Posterior vena cava (tissue), 2 donors: ENCODE results near the gene AKR1C8. TPM values are rescaled to one million over a fixed set of nuclear protein-coding genes. Genes with fewer than 3 reads are reported as not detected.
"Not testable (repeated sequence)": the region's sequence is repeated elsewhere in the genome, so short reads cannot be mapped to it uniquely, and the experiment has no call there.

ENCODE experiments used
- DNase-seq: peaks from one replicate; pipeline ENCODE4 v3.0.0-alpha.2; 2020; ENCODE audit warnings: low spot score
- intact Hi-C, 2 donors: fragments of 100-400 bp; cut with DNase I; formaldehyde crosslinking; loops; one replicate each; pipeline versions ENCODE4 v1.14.1 to v1.14.2; 2022 to 2023
- total RNA-seq, 2 donors: library from RNA; stranded (reverse); fragmentation: NEBNext Ultra II Directional; extraction: Animal tissue kit (Norgen Biotek cat#: 25700); gene quantifications; one replicate each; pipeline ENCODE4 v1.2.1, GENCODE V29; 2021
- donor health status: DM: yes; HTN: yes; CAD: no.
- donor health status: DM: yes; HTN: yes; CAD: no.

Gene AKR1C8
- total RNA-seq, 2 donors from 2014 or later, result not detected

- DNase-seq, intact Hi-C loops: not testable (repeated sequence)
These were observed 65.0 kb downstream of the AKR1C8 start for GRCh38 chr10:5119997-5120396.

GRCh38 chr10:5117026-5117425, 67.9 kb downstream of the AKR1C8 start:
- no peak for DNase-seq
- intact Hi-C loops, result no loop called here

- DNase-seq, result no peak
- intact Hi-C loops, result no loop called here
These were observed 68.3 kb downstream of the AKR1C8 start for GRCh38 chr10:5116621-5117020.

GRCh38 chr10:5109861-5110260, 75.1 kb downstream of the AKR1C8 start:
- DNase-seq, intact Hi-C loops: not testable (repeated sequence)

GRCh38 chr10:5108658-5109416, 76.1 kb downstream of the AKR1C8 start:
- intact Hi-C loops, result no loop called here
- no peak for DNase-seq

GRCh38 chr10:5107860-5108526, 77.0 kb downstream of the AKR1C8 start:
- intact Hi-C loops, result no loop called here
- DNase-seq, result no peak

- no peak for DNase-seq
- intact Hi-C loops, result no loop called here
These were observed 78.4 kb downstream of the AKR1C8 start for GRCh38 chr10:5106553-5106952.

- intact Hi-C loops, result no loop called here
- no peak for DNase-seq
These were observed 79.3 kb downstream of the AKR1C8 start for GRCh38 chr10:5105626-5106025.

Other genes starting within 250 kb of the AKR1C8 start
- 10 to 100 TPM; 35.5 to 61.5 TPM for gene AKR1C1, start 221.7 kb downstream of the AKR1C8 start, total RNA-seq
- gene AKR1C2, start 181.3 kb downstream of the AKR1C8 start, total RNA-seq, result 10 to 100 TPM; 27.1 to 42.7 TPM
- 10 to 100 TPM; 21.0 to 29.6 TPM for gene AKR1C3, start 90.7 kb downstream of the AKR1C8 start, total RNA-seq
- gene AKR1C4, start 11.7 kb upstream of the AKR1C8 start, total RNA-seq, result not detected
- gene UCN3, start 179.8 kb upstream of the AKR1C8 start, total RNA-seq, result not detected
- not detected for gene TUBAL3, start 219.7 kb upstream of the AKR1C8 start, total RNA-seq
- gene NET1, start 227.4 kb upstream of the AKR1C8 start, total RNA-seq, result 100 to 1,000 TPM in 1 of 2 donors, 10 to 100 TPM in 1; 99.3 to 113 TPM